Esophagus mucosa (tissue), 1 donor: ENCODE results near the gene TIAM2. TPM values are rescaled to one million over a fixed set of nuclear protein-coding genes. Genes with fewer than 3 reads are reported as not detected.

Source experiments
- ATAC-seq: fragments of 200-7000 bp; cut with Tn5 transposase; one replicate; pipeline ENCODE4 v1.9.1; 2020
- total RNA-seq: library from RNA; stranded (reverse); gene quantifications from one replicate; pipeline ENCODE4 v1.2.4, GENCODE V29; 2023
- donor health status: DM: yes; HTN: yes; CAD: no.

The TIAM2 gene
- total RNA-seq, 1 donor from 2014 or later: 3.1 TPM

DNA sequence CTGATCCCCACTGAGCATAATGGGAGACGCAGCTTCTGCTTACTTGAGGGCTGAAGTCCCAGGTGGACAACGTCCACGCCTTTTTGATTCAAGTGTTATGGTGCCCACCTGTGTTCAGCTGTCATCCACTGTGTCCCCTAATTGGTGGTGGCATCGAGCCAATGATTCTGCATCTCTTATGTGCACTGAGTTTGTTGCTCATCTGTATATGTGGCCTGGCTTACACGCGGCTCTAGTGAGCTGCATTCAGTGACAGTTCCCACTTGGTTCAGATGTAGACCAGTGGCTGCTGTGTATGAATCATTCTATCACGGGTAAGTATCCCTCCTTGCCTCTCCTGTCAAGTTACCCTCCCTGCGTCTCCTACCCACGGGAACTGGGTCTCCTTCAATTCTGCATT lies 137.5 kb downstream of the TIAM2 start:
- ATAC-seq: no peak

DNA sequence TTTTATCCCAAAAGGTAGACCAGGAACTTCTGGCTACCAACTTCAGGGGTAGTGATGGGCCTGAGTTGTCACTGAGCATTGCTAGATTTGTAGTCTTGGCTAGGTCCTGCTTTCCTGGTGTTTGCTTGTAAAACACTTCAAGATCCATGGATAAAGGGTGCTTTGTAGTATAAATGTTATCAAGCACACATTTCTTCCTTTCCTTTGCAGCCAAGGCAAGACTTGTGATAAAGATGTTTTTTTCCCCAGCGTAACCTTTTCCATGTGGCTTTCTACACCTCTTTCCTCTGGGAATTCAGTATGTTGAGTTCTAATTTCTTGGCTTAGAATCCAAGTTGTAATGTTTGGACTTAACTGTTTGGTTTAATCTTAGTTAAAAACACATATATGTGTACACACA lies 145.9 kb downstream of the TIAM2 start:
- no peak for ATAC-seq

DNA sequence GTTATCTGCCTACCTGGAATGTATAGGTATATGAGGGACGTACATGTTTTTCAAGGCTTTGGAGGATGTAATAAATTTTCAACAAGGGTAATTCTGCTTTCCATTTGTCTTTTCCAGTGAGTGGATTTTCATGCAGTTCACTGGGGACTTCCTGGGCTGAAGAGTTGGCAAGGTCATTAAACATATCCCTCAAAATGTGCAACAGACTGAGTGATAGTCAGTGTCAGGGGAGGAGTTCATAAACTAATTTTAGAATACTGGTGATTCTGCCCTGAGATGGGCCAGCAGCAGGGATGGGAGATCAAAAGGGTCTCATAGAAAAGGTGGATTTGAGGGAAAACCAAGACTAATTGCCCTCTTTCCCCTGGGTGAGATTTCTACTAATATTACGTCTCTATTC lies 146.4 kb downstream of the TIAM2 start:
- no peak for ATAC-seq

- ATAC-seq: no peak
Measured at GRCh38 chr6:155142168-155143028, 147.3 kb downstream of the TIAM2 start.

- no peak for ATAC-seq
Measured at GRCh38 chr6:155143029-155143577, 148.0 kb downstream of the TIAM2 start.

DNA sequence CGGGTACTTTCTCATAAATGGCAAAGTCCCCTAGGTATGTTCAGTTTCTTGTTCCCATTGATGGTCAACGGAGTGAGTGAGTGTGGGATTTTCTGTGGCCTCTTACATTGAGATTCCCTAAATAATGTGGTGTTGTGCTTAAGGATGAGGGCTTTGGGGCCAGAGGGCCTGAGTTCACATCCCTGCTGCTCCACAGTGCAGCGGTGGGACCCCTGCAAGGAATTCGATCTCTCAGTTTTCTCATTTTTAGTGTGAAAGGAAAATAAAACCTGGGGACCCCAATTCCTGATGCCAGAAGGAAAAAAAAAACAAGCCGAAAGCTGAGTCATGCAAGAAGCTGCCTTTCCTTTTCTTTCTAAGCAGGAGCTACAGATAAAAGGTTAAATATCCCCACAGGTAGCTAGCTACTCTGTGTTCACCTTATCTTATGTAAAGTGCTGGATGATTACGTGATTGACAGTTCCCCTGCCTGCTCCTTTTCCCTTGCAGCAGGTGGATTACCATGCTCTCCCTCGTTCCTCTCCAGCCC lies 148.5 kb downstream of the TIAM2 start:
- ATAC-seq: no peak

DNA sequence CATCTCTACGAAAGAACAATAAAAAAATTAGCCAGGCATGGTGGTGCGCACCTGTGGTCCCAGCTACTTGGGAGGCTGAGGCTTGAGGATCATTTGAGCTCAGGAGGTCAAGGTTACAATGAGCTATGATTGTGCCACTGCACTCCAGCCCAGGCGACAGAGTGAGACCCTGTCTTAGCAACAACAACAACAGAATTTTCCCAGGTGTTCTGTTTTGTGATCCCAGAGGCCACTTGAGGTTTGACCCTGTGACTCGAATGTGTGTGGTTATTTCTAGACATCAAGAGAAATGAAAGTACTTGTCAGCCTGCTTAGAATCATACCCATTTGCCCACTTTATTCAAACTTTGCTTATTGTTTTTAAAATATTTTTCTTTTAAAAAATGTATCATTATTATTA lies 151.1 kb downstream of the TIAM2 start:
- no peak for ATAC-seq

- no peak for ATAC-seq
Measured at GRCh38 chr6:155147958-155148663, 153.0 kb downstream of the TIAM2 start.

- ATAC-seq: no peak
Measured at GRCh38 chr6:155150967-155151671, 156.0 kb downstream of the TIAM2 start.

- no peak for ATAC-seq
Measured at GRCh38 chr6:155152211-155153076, 157.3 kb downstream of the TIAM2 start.

DNA sequence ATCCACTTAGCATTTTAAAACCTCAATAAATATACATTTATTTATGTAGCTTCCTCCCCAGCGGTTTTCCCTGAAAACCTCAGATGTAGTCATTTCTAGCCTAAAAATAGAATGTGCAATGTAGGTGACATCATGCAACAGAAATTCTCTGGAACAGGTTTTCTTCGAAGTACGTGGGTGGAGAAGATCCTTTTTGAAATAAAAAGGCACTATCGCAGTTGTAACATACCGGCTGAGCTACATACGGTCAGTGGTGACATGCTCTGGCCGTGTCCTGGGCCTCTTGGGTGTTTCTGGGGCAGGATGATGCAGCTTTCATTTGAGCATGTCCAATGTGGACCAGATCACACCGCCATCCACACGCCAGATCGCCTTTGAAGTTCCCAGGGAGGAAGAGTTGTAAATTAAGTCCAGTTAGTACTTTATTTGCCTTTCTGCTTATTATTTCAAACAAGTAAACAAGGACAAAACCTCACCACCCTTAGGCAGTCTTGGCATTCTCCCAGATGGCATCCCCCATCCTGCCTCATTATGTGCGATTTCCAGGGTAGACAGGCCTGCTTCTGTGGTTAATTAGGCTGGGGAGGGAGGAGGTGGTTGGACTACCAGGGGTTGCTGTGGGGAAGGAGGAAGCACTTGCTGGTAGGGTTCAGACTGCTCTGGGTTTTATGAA lies 159.2 kb downstream of the TIAM2 start:
- ATAC-seq: no peak

- ATAC-seq: no peak
Measured at GRCh38 chr6:155155787-155156447, 160.8 kb downstream of the TIAM2 start.

- ATAC-seq: peak; percentile 43
Measured at GRCh38 chr6:155157101-155157500, 162.0 kb downstream of the TIAM2 start.

DNA sequence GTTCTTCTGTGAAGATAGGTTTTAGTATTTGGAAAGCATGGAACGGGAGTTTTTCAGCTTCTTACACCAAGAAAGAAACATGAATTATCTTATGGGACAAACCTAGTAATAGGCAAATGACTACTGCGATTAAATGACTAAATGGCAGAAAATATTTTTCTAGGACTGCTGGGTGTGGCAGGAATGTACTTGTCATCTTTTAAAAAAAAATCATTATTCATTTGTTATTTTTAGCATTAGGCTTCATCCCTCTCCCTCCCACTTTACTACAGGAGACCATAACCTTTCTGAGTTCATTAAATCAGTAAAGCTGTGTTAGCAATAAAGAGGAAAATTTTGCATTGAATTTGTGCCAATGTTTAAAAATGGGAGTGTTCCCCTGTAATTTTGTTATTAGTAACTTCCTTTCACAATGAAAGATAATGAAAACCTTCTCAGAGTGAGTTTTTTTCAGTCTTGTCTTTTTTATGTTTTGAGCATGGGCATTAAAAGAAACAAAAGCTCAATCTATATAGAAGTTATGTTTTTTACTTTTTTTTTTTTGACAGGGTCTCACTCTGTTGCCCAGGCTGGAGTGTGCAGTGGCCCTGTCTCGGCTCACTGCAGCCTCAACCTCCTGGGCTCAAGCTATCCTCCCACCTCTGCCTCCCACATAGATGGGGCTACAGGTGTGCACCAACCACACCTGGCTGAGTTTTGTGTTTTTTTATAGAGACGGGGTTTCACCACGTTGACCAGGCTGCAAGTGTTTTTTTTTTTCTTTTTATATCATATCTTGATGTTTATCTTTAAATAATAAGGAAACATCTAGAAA lies 163.1 kb downstream of the TIAM2 start:
- ATAC-seq: peak; percentile 53

DNA sequence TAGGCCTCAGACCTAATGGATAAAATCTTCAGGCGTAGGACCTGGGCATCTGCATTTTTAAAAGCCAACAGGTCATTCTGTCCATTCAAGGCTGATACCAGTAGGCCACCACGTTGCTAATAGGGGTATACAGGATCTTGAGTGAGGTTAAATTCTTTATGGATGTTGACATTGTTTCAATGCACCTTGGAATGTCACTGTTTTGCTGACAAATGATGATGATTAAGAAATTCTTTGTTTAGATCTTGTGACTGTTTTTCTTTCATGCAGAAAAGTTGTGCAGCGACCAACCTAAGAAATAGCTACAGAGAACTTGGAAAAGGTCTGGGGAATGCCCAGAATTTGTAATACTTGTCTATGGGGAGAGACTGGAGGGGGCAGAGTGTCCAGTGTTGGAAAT lies 167.6 kb downstream of the TIAM2 start:
- no peak for ATAC-seq

DNA sequence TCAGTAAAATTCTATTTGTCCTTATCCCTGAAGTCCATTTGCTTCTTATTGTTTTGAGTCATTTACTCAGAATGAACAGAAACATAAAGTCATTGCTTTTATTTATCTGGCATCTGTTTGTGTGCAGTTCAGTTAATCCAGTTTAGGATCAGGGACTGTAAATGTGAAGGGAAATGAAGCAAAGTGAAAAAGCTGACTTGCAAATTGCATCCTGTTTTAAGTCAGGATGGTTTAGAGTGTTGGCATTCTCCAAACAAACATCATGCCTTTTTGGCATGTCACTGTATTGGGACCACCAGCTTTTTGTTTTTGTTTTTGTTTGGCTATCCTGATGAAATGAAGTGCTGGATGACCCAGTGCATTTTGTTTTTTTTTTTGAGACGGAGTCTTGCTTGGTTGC lies 168.5 kb downstream of the TIAM2 start:
- ATAC-seq: no peak

DNA sequence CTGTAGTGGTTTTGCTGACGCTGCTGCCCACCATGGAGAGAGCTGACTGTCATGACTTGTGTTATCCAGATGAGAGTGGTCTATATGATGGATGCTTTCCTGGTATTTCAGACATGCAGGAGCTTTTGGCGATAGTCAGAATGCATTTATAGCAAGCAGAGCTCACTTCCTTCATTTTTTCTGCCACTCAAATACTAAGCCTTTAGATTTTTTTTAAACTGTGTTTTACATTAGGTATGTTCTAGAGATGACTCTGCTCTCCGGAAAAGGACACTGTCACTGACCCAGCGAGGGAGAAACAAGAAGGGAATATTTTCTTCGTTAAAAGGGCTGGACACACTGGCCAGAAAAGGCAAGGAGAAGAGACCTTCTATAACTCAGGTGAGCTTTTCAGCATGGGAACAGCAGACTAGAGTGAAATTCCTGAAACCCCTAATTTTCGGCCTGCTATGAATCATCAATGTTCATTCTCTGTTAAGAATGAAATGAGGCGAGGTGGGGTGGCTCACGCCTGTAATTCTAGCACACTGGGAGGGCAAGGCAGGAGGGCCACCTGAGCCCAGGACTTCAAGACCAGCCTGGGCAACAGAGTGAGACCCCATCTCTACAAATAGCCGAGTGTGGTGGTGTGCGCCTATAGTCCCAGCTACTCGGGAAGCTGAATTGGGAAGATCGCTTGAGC lies 170.1 kb downstream of the TIAM2 start:
- ATAC-seq: no peak

DNA sequence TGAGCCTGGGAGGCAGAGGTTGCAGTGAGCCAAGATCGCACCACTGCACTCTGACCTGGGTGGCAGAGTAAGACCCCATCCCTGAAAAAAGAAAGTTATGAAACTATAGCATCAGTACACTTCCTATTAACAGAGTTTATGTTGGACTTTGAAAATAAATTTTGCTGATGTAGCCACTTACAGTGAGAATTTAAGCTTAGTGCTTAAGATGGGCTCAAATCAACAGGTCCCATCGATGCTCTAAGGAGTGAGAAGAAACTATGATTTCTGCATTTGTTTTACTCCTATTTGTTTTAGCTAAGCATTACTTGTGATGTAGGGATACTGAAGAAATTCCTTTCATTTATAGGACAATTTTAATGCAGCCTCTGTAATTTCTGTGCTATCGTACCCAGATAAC lies 175.4 kb downstream of the TIAM2 start:
- no peak for ATAC-seq

- ATAC-seq: peak; percentile 82
Measured at GRCh38 chr6:155171109-155171746, 176.1 kb downstream of the TIAM2 start.
